AG09319 (cell line): ENCODE measurements around the gene DGKE.

Experiments
- DNase-seq: peaks from one replicate; pipeline ENCODE4 v3.0.0-alpha.2; 2010; ENCODE audit warnings: low read depth; ENCODE audit errors: extremely low read depth
- TF ChIP-seq, protein P1 (sequence below): IDR thresholded peaks from 2 replicates; pipeline ENCODE4 v1.5.1; 2011; ENCODE audit warnings: low read depth, mild to moderate bottlenecking, inconsistent platforms, low read length, moderate library complexity

Gene DGKE

DNA sequence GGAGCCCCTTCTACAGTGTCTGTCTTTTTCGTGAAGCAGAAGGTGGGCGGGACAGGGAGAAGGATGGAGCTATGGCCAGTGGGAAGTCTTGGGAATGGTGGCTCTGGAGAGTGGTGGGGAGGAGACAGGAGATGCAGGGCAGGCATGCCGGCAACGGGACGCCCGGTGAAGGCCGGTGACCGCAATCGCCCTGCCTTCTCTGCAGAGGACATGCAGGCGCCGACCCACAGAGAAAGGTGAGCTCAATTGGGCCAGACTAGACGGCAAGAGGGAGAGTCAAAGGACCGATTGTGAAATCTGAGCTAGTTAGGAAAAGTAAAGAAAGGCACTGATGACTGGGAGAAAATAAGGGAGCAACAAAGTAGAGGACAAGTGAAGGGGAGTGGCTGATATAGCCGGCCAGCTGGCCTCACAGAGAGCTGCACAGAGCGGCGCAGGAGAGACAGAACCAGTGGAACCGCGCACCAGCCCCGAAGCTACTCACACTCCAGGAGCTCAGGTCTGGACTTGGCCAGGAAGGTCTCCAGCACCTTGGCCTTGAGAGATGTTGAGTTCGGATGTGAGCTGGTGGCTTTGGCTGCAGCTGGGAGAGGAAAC, 61.0 kb downstream of the DGKE start:
- TF ChIP-seq, protein P1, sequence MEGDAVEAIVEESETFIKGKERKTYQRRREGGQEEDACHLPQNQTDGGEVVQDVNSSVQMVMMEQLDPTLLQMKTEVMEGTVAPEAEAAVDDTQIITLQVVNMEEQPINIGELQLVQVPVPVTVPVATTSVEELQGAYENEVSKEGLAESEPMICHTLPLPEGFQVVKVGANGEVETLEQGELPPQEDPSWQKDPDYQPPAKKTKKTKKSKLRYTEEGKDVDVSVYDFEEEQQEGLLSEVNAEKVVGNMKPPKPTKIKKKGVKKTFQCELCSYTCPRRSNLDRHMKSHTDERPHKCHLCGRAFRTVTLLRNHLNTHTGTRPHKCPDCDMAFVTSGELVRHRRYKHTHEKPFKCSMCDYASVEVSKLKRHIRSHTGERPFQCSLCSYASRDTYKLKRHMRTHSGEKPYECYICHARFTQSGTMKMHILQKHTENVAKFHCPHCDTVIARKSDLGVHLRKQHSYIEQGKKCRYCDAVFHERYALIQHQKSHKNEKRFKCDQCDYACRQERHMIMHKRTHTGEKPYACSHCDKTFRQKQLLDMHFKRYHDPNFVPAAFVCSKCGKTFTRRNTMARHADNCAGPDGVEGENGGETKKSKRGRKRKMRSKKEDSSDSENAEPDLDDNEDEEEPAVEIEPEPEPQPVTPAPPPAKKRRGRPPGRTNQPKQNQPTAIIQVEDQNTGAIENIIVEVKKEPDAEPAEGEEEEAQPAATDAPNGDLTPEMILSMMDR: no peak

DNA sequence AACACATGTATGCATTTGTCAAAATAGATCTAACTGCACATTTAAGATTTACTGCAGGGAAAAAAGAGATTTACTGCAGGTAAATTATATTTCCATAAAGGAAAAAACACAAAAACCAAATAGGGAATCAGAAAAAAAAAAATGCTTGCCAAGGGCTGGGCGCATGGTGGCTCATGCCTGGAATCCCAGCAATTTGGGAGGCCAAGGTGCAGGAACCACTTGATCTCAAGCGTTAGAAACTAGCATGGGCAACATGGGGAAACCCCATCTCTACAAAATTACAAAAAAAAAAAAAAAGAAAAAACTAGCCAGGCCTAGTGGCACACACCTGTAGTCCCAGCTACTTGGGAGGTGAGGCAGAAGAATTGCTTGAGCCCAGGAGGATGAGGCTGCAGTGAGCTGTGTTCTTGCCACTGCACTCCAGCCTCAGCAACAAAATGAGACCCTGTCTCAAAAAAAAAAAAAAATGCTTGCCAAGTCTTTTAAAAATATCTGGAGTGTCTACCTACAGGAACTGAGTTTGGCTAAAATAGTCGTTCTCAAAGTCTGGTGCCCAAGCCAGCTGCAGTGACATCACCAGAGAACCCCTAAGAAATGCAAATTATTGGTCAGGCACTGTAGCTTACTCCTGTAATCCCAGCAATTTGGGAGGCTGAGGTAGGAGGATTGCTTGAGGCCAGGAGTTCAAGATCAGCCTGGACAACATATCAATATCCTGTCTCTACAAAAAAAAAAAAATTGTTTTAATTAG, 62.4 kb downstream of the DGKE start:
- TF ChIP-seq, protein P1: no peak
- DNase-seq: no peak

More for the DNA sequence above, 61.0 kb downstream of the DGKE start:
- DNase-seq: no peak

DNA sequence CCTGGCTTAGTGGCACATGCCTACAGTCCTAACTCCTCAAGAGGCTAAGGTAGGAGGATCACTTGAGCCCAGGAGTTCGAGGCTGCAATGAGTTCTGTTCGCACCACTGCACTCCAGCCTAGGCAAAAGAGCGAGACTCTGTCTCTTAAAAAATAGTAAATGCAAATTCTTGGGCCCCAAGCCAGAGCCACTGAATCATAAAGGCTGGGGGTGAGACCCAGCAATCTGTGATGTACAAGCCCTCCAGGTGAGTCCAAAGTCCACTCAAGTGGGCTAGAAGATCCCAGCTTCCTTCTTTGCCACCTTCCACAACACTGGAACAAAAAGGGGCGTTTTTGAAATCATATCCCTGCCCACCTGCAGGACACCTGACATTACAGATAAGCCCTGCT, 63.0 kb downstream of the DGKE start:
- TF ChIP-seq, protein P1: no peak
- no peak for DNase-seq

DNA sequence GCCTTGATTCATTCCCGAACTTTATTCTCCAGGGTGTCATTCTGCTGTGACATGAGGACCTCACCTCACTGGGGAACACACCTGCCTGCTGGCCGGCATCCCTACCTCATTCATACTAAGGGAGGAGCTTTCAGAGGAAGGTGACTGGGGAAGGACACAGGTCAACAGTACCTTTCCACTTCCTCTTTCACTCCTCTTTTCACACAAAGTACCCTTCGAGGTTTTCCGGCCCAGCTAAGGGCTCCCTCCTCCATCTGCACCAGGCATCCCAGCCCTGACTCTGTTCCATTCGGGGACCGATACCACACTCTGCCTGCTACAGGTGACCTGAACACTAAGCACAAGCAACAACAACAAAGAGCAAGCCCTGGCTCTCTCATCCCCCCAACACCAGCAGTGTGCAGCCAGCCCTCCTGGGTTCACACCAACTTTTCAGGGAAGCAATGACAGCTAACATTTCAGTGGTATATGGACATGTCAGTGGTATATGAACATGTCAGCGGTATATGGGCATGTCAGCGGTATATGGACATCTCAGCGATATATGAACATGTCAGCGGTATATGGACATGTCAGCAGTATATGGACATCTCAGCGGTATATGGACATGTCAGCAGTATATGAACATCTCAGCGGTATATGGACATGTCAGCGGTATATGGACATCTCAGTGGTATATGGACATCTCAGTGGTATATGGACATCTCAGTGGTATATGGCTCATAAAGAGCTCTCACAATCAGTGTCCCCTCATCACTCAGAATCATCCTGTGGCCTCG, 63.9 kb downstream of the DGKE start:
- TF ChIP-seq, protein P1: no peak
- DNase-seq: no peak

DNA sequence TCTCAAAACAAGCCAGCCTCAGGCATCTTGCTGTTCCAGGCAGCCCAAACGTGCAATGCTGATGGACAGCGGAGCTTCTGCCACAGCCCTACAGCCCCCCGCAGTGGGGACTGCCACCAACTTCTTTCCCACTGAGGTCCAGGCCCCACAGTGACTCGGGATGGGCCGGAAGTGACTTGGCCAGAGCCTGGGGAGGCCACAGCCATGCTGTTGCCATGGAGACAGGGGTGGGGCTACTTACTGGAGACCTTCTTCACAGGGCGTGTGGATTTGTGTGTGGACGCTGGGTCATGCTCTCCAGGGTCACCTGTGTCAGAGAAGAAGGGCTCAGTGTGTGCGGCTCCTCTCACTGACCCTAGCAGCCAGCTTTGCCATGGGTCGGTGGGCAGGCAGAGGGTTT, 64.9 kb downstream of the DGKE start:
- no peak for DNase-seq
- TF ChIP-seq, protein P1: no peak

DNA sequence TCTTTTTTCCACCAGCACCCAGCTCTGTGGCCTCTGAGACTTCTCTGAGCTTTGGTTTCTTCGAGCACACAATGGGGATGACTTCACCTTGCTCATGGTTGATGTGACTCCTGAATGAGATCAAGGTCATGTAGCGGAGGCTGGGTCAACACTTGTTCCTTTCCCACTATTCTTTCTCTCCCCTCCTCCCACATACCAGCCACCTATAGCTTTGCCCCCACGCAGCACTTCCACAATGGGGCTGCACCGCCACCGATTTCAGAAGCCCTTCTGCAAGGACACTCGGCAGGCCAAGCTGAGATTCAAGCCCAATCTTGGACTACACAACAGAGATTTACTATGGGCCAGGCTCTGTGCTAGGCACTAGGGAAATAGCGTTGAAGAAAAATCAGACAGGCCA, 65.5 kb downstream of the DGKE start:
- TF ChIP-seq, protein P1: no peak
- DNase-seq: no peak

DNA sequence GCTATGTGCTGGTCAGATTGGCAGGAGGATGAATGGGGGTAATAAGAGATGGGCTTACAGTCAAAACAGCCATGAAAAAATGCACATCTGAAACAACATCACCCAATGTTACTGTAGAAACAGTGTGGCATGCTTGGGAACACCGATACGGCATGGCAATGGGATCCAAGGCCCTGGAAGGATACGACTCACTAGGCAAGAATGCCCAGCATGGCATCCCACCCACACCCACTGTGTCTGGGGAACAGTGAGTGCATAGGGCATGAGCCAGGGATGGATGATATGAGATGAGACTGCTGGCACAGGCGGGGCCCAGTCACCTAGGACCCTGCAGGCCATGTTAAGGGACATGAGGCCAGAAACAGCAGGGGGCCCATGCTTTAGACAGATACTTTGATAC, 68.4 kb downstream of the DGKE start:
- DNase-seq: no peak
- TF ChIP-seq, protein P1: no peak
